ENCODE data around the gene MACROD2. TPM values are rescaled to one million over a fixed set of nuclear protein-coding genes. Genes with fewer than 3 reads are reported as not detected.

MACROD2 gene
- polyA plus RNA-seq, 2 of the 4 experiments (the other 2 are of a cell fraction), result 0.96 to 1.3 TPM

DNA sequence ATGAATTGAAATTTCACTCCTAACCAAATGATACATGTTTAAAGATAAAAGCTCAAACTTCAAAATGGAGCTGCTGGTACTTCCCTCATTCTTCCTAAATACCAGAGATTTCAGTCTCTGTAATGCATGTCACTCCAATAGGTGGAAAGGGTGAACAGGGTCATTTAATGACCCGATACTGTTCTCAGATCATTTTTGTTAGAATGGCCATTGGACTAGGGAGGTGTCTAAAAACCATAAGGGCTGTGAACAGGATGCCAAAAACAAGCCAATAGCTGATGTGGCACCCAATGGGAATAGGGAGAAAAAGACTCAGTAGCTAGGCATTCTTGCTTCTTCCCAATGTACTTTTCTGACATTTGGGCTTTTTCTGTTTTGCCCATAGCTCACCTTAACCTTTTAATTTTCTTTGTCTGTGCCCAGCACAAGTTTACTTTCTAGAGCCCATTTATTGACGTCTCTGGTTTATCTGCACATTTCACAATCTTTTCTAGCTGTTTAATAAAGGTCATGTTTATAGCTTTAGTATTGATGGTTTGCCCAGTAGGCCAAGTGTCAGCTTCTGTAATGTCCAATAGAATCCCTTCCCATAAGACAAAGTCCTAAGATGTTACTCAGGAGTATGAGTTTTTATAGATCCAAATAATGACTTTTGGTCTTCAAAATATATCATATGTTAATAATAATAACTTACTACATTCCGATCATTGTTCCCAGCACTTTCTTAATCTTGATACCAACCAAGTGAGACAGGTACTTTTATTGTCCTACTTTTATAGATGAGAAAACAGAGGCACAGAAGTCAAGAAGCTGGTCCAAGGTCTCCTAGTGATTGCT, 366.4 kb downstream of the MACROD2 start:
- POLR2A ChIA-PET, result no interaction called here

DNA sequence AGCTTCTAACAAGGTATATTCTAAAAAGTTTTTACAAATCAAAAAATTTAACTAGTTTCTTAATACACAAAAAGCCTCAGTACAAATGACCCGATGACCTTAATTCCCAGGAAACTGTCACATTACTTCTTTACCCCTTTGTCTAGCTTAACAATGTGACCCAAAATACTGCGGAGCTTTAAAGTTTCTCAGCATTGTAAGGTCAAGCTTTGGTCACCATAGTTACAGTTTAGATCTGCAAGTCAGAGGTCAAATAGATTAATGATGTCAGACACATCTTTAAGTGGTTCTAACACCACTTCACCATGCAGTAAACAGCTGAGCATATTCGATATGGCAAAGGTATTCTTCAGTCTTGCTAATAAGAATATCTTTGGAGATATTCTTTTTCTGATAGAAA, 378.9 kb downstream of the MACROD2 start:
- Histone ChIP-seq H3K4me3 (no peak overlapping the region), H3K9me3 (no peaks in the 10 kb centered on the region), H3K27ac (no peak overlapping the region), H3K4me1 (no peaks in the 10 kb centered on the region), H3K4me2 (no peak overlapping the region)
- 69% methylated on average over 3 of the region's 3 CpGs for WGBS (ENCODE audit: missing lambda C conversion rate)
- CTCF ChIA-PET, result interaction anchor here (1.0 kb wide), 2 partner anchors 26 to 37 kb away, joined by 3 read pairs; partner anchors contain the start of gene FLRT3
- ATAC-seq (no peak), FAIRE-seq (no peak), DNase-seq (ENCODE audit: low read depth in 1 of 2, low spot score in 1 of 2) (no peak)
- TF ChIP-seq RCOR1 (IDR thresholded peaks at IDR 0.05; ENCODE audit: low read depth, low read length) (no peak), NR3C1 (IDR thresholded peaks at IDR 0.05) (no peak), NFE2L2 (conservative IDR thresholded peaks at IDR 0.05; ENCODE audit: low read length) (no peak), FOSB (CRISPR knock-in tag; IDR thresholded peaks at IDR 0.05) (no peak), HDAC2 (IDR thresholded peaks at IDR 0.05) (no peak), RARB (CRISPR knock-in tag; IDR thresholded peaks at IDR 0.05) (no peak), RFX5 (IDR thresholded peaks at IDR 0.05) (no peak), SREBF2 (IDR thresholded peaks at IDR 0.05) (no peak), TP53 (CRISPR knock-in tag; IDR thresholded peaks at IDR 0.05) (no peak), KDM1A (IDR thresholded peaks at IDR 0.05; ENCODE audit: low read depth) (no peak), MYC (IDR thresholded peaks at IDR 0.05; ENCODE audit: borderline replicate concordance, low read length) (no peak), KDM5A (IDR thresholded peaks at IDR 0.05) (no peak), ESRRA (IDR thresholded peaks at IDR 0.05; ENCODE audit: borderline replicate concordance, low read length) (no peak), HEYL (CRISPR knock-in tag; IDR thresholded peaks at IDR 0.05) (no peak), BHLHE40 (IDR thresholded peaks at IDR 0.05; ENCODE audit: low read depth, low read length) (no peak), JUNB (IDR thresholded peaks at IDR 0.05) (no peak)
- TF ChIP-seq, protein P1, sequence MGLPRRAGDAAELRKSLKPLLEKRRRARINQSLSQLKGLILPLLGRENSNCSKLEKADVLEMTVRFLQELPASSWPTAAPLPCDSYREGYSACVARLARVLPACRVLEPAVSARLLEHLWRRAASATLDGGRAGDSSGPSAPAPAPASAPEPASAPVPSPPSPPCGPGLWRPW (IDR thresholded peaks at IDR 0.05), result no peak
- TF ChIP-seq, protein P2, sequence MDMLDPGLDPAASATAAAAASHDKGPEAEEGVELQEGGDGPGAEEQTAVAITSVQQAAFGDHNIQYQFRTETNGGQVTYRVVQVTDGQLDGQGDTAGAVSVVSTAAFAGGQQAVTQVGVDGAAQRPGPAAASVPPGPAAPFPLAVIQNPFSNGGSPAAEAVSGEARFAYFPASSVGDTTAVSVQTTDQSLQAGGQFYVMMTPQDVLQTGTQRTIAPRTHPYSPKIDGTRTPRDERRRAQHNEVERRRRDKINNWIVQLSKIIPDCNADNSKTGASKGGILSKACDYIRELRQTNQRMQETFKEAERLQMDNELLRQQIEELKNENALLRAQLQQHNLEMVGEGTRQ (IDR thresholded peaks at IDR 0.05), result no peak
- POLR2A ChIA-PET, result no interaction called here

More for the DNA sequence above, 366.4 kb downstream of the MACROD2 start:
- ATAC-seq, result no peak
- no peak for TF ChIP-seq MAFK (IDR thresholded peaks at IDR 0.05; ENCODE audit: partially characterized antibody)
- no peak for TF ChIP-seq NFE2L2 (conservative IDR thresholded peaks at IDR 0.05; ENCODE audit: low read length)
- TF ChIP-seq FOSB (CRISPR knock-in tag; IDR thresholded peaks at IDR 0.05), result no peak
- no peak for TF ChIP-seq GATA3 (IDR thresholded peaks at IDR 0.05; ENCODE audit: borderline replicate concordance)
- TF ChIP-seq RCOR1 (IDR thresholded peaks at IDR 0.05; ENCODE audit: low read depth, low read length), result no peak
- no peak for TF ChIP-seq CBX8 (IDR thresholded peaks at IDR 0.05)
- TF ChIP-seq ZNF302 (CRISPR knock-in tag; IDR thresholded peaks at IDR 0.05), result no peak
- TF ChIP-seq, protein P3, sequence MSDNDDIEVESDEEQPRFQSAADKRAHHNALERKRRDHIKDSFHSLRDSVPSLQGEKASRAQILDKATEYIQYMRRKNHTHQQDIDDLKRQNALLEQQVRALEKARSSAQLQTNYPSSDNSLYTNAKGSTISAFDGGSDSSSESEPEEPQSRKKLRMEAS (IDR thresholded peaks at IDR 0.05), result no peak
- TF ChIP-seq POLR2AphosphoS2 (conservative IDR thresholded peaks at IDR 0.05; ENCODE audit: low read length), result no peak
- no peak for TF ChIP-seq PHF8 (IDR thresholded peaks at IDR 0.05; ENCODE audit: borderline replicate concordance, low read depth)
- no peak for TF ChIP-seq CEBPB (IDR thresholded peaks at IDR 0.05)
- Histone ChIP-seq H3K4me1 (no peaks in the 10 kb centered on the region), H3K27ac (no peak overlapping the region), H3K9me3 (peaks cover 9% of the 10 kb centered on the region), H3K4me3 (no peak overlapping the region), H3K4me2 (no peak overlapping the region)
- no peak for FAIRE-seq
- DNase-seq (ENCODE audit: low read depth in 1 of 2, low spot score in 1 of 2), result no peak
- whole genome bisulfite sequencing (ENCODE audit: missing lambda C conversion rate), result 74% methylated on average over 3 of the region's 3 CpGs
- CTCF ChIA-PET, result interaction anchor here (0.9 to 1.3 kb wide), 2 partner anchors 11 to 24 kb away, joined by 4 to 5 read pairs; partner anchors contain the start of gene FLRT3

All from A549 (cell line).